WTC11 (cell line): ENCODE results near the gene SLC24A3.

ENCODE experiments used
- SMAD4 ChIP-seq: sonication (generic); formaldehyde crosslinking; IDR thresholded peaks from 2 replicates; pipeline ENCODE4 v1.8.0; 2022; ENCODE audit warnings: mild to moderate bottlenecking, missing genetic modification reagents
- TF ChIP-seq, protein P1 (sequence below): sonication (generic); formaldehyde crosslinking; IDR thresholded peaks from 2 replicates; pipeline ENCODE4 v1.8.1; 2023; ENCODE audit warnings: mild to moderate bottlenecking, missing genetic modification reagents, moderate library complexity

DNA sequence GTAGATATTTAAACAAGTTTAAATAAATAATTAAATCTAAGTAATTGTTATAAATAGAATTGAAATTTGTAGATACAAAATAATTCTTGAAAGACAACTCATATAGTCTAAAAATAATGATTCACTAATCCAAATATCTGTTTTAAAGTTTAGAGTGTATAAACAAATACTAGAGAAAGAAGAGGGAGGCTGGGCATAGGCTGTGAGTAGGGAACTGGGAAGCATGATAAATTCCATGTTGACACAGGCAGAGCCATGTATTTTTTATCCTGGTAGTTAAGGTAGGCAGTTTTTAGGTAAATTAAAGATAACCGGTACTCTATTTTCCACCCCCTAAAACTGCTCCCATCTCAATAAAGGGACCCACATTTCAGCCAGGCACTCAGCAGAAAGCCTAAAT, 534.0 kb downstream of the SLC24A3 start:
- TF ChIP-seq SMAD4, result no peak
- TF ChIP-seq, protein P1, sequence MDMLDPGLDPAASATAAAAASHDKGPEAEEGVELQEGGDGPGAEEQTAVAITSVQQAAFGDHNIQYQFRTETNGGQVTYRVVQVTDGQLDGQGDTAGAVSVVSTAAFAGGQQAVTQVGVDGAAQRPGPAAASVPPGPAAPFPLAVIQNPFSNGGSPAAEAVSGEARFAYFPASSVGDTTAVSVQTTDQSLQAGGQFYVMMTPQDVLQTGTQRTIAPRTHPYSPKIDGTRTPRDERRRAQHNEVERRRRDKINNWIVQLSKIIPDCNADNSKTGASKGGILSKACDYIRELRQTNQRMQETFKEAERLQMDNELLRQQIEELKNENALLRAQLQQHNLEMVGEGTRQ (CRISPR knock-in tag), result no peak
